Activated gamma-delta T cell treated with anti-CD3 and anti-CD28 coated beads, Interleukin-2, amount 50 U/mL, for 16 hours (primary cell): ENCODE measurements around the gene DYSF.
"Not testable (repeated sequence)": the region's sequence is repeated elsewhere in the genome, so short reads cannot be mapped to it uniquely, and the experiment has no call there.

ENCODE experiments used
- DNase-seq: peaks from one replicate; pipeline ENCODE4 v3.0.0-alpha.2; 2020; ENCODE audit warnings: low read depth

Gene DYSF

GRCh38 chr2:71658256-71658655 lies 204.9 kb downstream of the DYSF start:
- DNase-seq, result not testable (repeated sequence)

GRCh38 chr2:71658771-71659170 lies 205.4 kb downstream of the DYSF start:
- no peak for DNase-seq

- DNase-seq, result no peak
Measured at GRCh38 chr2:71659868-71660518, 206.6 kb downstream of the DYSF start.

- no peak for DNase-seq
Measured at GRCh38 chr2:71661782-71662181, 208.4 kb downstream of the DYSF start.

- no peak for DNase-seq
Measured at GRCh38 chr2:71662665-71663394, 209.5 kb downstream of the DYSF start.

GRCh38 chr2:71664161-71664560 lies 210.8 kb downstream of the DYSF start:
- DNase-seq, result no peak

- DNase-seq, result no peak
Measured at GRCh38 chr2:71665168-71666093, 212.1 kb downstream of the DYSF start.

- no peak for DNase-seq
Measured at GRCh38 chr2:71666094-71666474, 212.7 kb downstream of the DYSF start.

GRCh38 chr2:71667256-71668182 lies 214.2 kb downstream of the DYSF start:
- DNase-seq, result no peak

GRCh38 chr2:71668326-71669057 lies 215.1 kb downstream of the DYSF start:
- DNase-seq, result no peak

- DNase-seq, result no peak
Measured at GRCh38 chr2:71669058-71669456, 215.7 kb downstream of the DYSF start.

GRCh38 chr2:71669628-71670429 lies 216.5 kb downstream of the DYSF start:
- DNase-seq, result no peak

GRCh38 chr2:71670430-71670795 lies 217.1 kb downstream of the DYSF start:
- DNase-seq, result no peak

GRCh38 chr2:71671203-71671854 lies 218.0 kb downstream of the DYSF start:
- DNase-seq, result no peak

- DNase-seq, result no peak
Measured at GRCh38 chr2:71671895-71672825, 218.8 kb downstream of the DYSF start.

- no peak for DNase-seq
Measured at GRCh38 chr2:71672826-71673795, 219.8 kb downstream of the DYSF start.

GRCh38 chr2:71674158-71674851 lies 220.9 kb downstream of the DYSF start:
- DNase-seq, result no peak
